ENCODE data around the gene CECR2. TPM values are rescaled to one million over a fixed set of nuclear protein-coding genes. Genes with fewer than 3 reads are reported as not detected.

CECR2 gene
- polyA plus RNA-seq, 1 of the 3 experiments (the other 2 are of a cell fraction) = not detected

DNA sequence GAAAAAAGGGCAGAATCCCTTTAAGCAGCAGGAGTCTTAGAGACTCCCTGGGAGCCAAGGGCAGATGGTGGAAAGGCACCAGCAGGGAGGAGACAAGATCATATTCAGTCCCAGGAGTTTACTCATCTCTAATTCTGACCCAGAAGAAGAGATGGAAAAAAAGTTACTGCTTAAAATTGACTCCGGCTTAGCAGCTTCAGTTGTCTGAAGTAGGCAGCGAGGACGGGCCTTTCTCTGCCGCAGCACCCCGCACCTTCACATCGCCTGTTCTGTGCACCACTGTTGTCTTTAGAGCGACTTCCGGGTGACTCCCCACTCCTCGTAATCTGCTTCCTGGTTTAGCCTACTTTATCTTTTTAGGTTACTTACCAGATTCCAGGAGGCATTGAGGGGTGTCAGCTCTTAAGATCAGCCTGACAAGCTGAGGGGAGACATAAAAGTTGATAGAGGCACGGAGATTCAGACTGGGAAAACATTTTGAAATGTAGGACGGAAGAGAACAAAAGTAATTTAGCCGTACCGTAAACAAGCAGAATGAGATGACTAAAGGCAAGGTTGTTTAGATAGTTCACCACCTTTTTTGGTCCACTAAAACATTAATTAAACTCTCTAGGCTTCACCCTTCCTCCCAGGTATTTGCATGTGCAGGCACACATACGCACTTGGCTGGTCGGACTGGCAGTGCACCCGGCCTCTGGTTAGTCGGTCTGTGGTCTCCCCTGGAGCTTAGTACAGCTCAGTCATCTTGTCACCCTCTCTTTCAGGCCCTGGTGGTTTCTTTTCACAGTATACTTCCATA lies 74.3 kb downstream of the CECR2 start:
- H3K9ac ChIP-seq = no peak overlapping the region
- H3K4me1 ChIP-seq (ENCODE audit: control insufficient read depth in 1 of 2, insufficient read depth in 2 of 2, low read depth in 1 of 2, low read length in 1 of 2) = no peaks in the 10 kb centered on the region
- H3K36me3 ChIP-seq (replicated peaks in 1 of 2; ENCODE audit: control insufficient read depth in 1 of 2, insufficient read depth in 2 of 2, low read length in 1 of 2) = no peaks in the 10 kb centered on the region
- no peak for DNase-seq
- peak overlapping the region; percentile 60 for H2AFZ ChIP-seq (ENCODE audit: low read depth)
- no peaks in the 10 kb centered on the region for H3K9me2 ChIP-seq
- no peak overlapping the region for H3K27ac ChIP-seq (ENCODE audit: low read depth in 2 of 2, low read length in 1 of 2)
- 16% methylated on average over 17 of the region's 17 CpGs for WGBS (ENCODE audit: low lambda C conversion rate)
- H3K9me3 ChIP-seq = no peaks in the 10 kb centered on the region
- peaks cover 24% of the 10 kb centered on the region; the same call in 1 of the 2 replicates for H3K27me3 ChIP-seq (ENCODE audit: insufficient read depth)
- TF ChIP-seq JUND (IDR thresholded peaks at IDR 0.05) (no peak), RAD21 (IDR thresholded peaks at IDR 0.05; ENCODE audit: low read length) (no peak), GABPA (IDR thresholded peaks at IDR 0.05; ENCODE audit: low read depth) (peak; percentile 45; the same call in 1 of the 2 replicates)
- TF ChIP-seq, protein P1, sequence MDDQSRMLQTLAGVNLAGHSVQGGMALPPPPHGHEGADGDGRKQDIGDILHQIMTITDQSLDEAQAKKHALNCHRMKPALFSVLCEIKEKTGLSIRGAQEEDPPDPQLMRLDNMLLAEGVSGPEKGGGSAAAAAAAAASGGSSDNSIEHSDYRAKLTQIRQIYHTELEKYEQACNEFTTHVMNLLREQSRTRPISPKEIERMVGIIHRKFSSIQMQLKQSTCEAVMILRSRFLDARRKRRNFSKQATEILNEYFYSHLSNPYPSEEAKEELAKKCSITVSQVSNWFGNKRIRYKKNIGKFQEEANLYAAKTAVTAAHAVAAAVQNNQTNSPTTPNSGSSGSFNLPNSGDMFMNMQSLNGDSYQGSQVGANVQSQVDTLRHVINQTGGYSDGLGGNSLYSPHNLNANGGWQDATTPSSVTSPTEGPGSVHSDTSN (IDR thresholded peaks at IDR 0.05) = no peak
- POLR2A ChIA-PET = no interaction called here
- no peaks in the 10 kb centered on the region for H4K20me1 ChIP-seq (ENCODE audit: insufficient read depth)
- peaks cover 7% of the 10 kb centered on the region for H3F3A ChIP-seq (replicated peaks; ENCODE audit: insufficient read depth)
- H3K4me3 ChIP-seq (ENCODE audit: low read depth in 2 of 2, low read length in 1 of 2) = peak overlapping the region in 1 of 2 experiments; percentile 4; a peak in 2 of 4 replicates
- CTCF ChIA-PET = no interaction called here
- H3K79me2 ChIP-seq (ENCODE audit: insufficient read depth) = no peaks in the 10 kb centered on the region
- H3K4me2 ChIP-seq = peak overlapping the region; percentile 26; the same call in 1 of the 2 replicates

DNA sequence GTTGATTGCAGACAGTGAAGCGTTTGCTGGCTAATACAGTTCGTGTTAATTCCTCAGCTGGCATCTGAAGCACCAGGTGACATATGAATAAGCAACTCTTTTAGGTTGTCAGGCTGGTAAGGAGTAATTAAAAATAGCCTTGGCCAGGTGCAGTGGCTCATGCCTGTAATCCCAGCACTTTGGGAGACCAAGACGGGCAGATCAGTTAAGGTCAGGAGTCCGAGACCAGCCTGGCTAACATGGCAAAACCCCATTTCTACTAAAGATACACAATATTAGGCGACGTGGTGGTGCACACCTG lies 74.9 kb downstream of the CECR2 start:
- peaks cover 7% of the 10 kb centered on the region for H3F3A ChIP-seq (replicated peaks; ENCODE audit: insufficient read depth)
- no peaks in the 10 kb centered on the region for H3K4me1 ChIP-seq (ENCODE audit: control insufficient read depth in 1 of 2, insufficient read depth in 2 of 2, low read depth in 1 of 2, low read length in 1 of 2)
- H4K20me1 ChIP-seq (ENCODE audit: insufficient read depth) = no peaks in the 10 kb centered on the region
- no peak overlapping the region for H3K9ac ChIP-seq
- no peak overlapping the region for H3K27ac ChIP-seq (ENCODE audit: low read depth in 2 of 2, low read length in 1 of 2)
- ChIA-PET POLR2A (no interaction called here), CTCF (no interaction called here)
- no peaks in the 10 kb centered on the region for H3K79me2 ChIP-seq (ENCODE audit: insufficient read depth)
- no peak overlapping the region for H3K4me2 ChIP-seq
- 15% methylated on average over 5 of the region's 6 CpGs for WGBS (ENCODE audit: low lambda C conversion rate)
- H3K36me3 ChIP-seq (replicated peaks in 1 of 2; ENCODE audit: control insufficient read depth in 1 of 2, insufficient read depth in 2 of 2, low read length in 1 of 2) = no peaks in the 10 kb centered on the region
- TF ChIP-seq CHD2 (IDR thresholded peaks at IDR 0.05; ENCODE audit: low read length, partially characterized antibody) (no peak), REST (IDR thresholded peaks at IDR 0.05; ENCODE audit: low read depth, low read length) (no peak), RXRA (IDR thresholded peaks at IDR 0.05; ENCODE audit: borderline replicate concordance, low read depth) (no peak), ELF1 (IDR thresholded peaks at IDR 0.05) (no peak), JUND (IDR thresholded peaks at IDR 0.05) (no peak)
- TF ChIP-seq, protein P2, sequence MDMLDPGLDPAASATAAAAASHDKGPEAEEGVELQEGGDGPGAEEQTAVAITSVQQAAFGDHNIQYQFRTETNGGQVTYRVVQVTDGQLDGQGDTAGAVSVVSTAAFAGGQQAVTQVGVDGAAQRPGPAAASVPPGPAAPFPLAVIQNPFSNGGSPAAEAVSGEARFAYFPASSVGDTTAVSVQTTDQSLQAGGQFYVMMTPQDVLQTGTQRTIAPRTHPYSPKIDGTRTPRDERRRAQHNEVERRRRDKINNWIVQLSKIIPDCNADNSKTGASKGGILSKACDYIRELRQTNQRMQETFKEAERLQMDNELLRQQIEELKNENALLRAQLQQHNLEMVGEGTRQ (IDR thresholded peaks at IDR 0.05; ENCODE audit: borderline replicate concordance, low read depth, low read length) = no peak
- H2AFZ ChIP-seq (ENCODE audit: low read depth) = no peak overlapping the region
- no peak for DNase-seq
- H3K27me3 ChIP-seq (ENCODE audit: insufficient read depth) = peaks cover 24% of the 10 kb centered on the region; the same call in 1 of the 2 replicates
- no peak overlapping the region for H3K4me3 ChIP-seq (ENCODE audit: low read depth in 2 of 2, low read length in 1 of 2)
- H3K9me3 ChIP-seq = no peaks in the 10 kb centered on the region
- H3K9me2 ChIP-seq = no peaks in the 10 kb centered on the region
